GM18873 (cell line): ENCODE results near the gene WDTC1.

Source experiments
- ATAC-seq: cut with Tn5 transposase; IDR thresholded peaks from one replicate; pipeline ENCODE4 v1.9.1; 2021; ENCODE audit warnings: mild to moderate bottlenecking, moderate library complexity, moderate number of reproducible peaks; ENCODE audit not compliant: unreplicated experiment, low FRiP score

Gene WDTC1

DNA sequence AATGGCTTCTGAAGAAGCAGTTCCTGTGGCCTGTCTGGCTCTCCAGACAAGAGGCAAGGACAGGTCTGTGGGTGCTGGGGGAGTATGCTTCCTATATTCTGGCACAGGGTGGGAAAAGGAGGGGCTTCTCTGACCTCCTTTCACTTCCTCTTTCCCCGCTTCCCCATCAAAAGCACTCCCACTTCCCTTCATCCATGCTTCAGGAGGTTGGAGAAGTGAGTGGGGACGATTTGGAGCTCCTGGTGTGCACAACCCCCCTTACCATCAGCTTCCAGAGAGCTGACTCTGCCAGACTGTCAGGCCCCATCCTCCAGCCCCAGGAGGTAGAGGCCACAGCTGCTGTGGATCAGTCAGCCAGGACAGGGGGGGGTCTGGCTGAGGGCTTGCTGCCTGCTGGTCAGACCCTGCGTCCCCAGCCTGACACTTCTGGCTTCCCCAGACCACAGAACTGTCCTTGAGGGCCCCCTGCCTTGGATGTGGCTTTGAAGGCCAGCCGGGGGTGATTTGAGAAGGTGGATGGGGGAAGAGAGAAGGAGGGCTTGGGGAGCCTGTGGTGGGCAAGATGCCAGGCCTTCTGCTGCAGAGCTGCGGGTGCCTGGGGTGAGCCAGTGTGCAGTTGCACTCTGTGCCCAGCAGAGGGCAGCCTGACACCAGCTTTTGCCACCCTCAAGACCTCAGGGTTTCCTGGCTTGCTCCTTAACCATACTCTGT, 66.1 kb downstream of the WDTC1 start:
- ATAC-seq, result no peak

GRCh38 chr1:27301052-27301422, 66.6 kb downstream of the WDTC1 start:
- ATAC-seq, result no peak

DNA sequence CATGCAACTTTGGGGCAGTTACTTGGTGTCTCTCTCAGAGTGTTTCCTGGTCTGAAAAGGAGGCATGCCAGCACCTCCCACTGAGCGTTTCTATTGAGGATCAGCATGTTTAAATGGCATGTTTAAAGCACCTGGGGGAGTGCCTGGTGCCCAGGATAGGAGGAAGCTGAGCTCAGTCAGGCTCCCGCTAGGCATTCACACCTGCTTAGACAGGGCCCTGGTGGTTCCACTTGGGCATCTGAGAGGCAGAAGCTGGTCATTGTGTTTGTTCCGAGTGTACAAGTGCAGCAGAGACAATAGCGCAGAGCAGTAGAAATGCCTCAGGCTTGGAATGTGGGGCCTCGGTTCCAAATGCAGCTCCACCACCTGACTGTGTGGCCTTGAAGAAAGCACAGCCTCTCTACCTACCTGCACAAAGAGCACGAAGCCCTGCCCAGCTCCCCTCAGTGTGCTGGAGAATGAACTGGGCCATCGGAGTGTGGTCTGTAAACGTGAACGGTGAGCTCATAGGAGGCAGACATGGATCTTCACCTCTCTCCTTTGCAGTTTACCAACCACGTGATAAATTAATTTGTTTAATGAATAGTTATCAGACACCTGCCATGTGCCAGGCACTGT, 67.3 kb downstream of the WDTC1 start:
- ATAC-seq, result no peak

GRCh38 chr1:27302612-27303011, 68.2 kb downstream of the WDTC1 start:
- ATAC-seq, result no peak

DNA sequence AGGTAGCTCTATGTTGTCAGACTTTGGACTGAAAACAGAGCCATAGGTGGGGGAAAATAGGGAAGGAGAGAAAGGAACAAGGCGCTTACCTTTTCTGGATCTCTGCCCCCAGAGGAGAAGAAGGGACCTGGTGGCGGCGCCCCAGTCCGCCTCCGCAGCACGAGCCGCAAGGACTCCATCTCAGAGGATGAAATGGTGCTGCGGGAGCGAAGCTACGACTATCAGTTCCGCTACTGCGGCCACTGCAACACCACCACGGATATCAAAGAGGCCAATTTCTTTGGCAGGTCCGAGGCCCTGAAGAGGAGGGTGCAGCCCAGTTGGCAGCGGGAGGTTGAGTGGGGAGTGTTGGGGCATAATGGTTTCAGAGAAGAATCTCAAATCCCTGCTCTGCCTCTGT, 69.1 kb downstream of the WDTC1 start:
- no peak for ATAC-seq

- no peak for ATAC-seq
Measured at GRCh38 chr1:27306071-27306470, 71.6 kb downstream of the WDTC1 start.

- ATAC-seq, result no peak
Measured at GRCh38 chr1:27306892-27307761, 72.7 kb downstream of the WDTC1 start.

GRCh38 chr1:27307874-27308598, 73.6 kb downstream of the WDTC1 start:
- ATAC-seq, result no peak

- no peak for ATAC-seq
Measured at GRCh38 chr1:27314169-27314568, 79.7 kb downstream of the WDTC1 start.

GRCh38 chr1:27314737-27315136, 80.3 kb downstream of the WDTC1 start:
- no peak for ATAC-seq

DNA sequence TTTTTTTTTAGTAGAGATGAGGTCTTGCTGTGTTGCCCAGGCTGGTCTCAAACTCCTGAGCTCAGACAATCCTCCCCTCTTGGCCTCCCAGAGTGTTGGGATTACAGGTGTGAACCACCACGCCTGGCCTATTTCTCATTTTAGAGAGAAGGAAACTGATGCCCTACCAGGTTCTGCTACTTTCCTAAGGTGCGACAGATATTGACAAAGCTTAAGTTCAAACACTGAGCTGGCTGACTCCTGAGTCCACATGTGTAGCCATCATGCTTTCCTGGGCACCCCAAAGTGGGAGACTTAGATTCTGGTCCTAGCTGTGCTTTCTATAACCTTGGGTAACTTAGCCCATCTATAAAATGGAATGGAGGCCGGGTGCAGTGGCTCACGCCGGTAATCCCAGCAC, 82.4 kb downstream of the WDTC1 start:
- ATAC-seq, result no peak

GRCh38 chr1:27318136-27318535, 83.7 kb downstream of the WDTC1 start:
- ATAC-seq, result no peak

GRCh38 chr1:27318596-27318995, 84.2 kb downstream of the WDTC1 start:
- no peak for ATAC-seq

DNA sequence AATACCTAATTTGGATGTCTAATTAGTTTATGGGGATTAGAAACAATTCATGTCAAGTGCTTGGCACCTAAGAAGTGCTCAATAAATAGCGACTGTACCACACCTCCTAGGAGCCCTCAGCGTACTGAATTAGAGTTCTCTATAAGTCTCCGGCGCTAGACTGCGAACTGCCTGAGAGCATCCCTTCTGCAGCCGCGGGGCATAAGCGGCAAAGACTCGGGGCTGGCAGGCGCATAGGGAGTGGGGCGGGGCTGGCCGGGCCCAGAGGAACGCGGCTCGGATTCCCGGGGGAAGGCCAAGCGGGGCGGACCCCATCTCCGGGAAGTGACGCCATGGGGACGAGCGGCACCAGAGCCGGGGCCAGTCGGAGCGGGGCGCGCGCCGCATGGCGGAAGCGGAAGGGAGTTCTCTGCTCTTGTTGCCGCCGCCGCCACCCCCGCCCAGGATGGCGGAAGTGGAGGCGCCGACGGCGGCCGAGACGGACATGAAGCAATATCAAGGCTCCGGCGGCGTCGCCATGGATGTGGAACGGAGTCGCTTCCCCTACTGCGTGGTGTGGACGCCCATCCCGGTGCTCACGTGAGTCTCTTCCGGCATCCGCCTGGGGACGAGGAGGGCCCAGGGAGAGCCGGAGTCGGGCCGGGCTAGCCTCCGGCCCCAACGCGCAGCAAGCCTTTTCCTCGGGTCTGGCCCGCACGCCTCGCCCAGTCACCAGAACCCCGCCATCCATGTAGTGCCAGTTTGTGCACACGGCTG, 87.6 kb downstream of the WDTC1 start, which contains the start of gene TMEM222:
Gene TMEM222 (plus strand): TSS at position 351 of the 756 bp plus-strand sequence. CDS start 35 bp downstream, at position 386.
- ATAC-seq, result peak; percentile 84

- no peak for ATAC-seq
Measured at GRCh38 chr1:27322569-27323240, 88.3 kb downstream of the WDTC1 start.

- no peak for ATAC-seq
Measured at GRCh38 chr1:27325286-27325685, 90.9 kb downstream of the WDTC1 start.

DNA sequence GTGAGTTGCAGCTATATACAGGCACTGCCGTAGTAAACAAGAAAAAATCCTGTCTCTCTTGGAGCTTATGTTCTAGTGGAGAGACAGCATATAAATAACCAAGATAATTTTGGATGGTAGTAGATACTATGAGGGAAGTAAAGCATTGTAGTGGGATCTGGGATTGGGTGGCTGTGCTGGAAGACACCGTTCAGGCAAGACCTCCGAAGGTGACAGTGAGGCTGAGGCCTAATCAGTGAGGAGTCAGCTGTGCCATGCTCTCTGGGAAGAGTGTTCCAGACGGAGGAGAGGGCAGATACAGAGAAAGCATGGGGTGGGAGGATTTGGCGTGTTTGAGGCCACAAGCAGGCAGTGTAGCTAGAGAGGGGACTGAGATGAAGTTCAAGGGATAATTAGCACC, 93.5 kb downstream of the WDTC1 start:
- ATAC-seq, result no peak

DNA sequence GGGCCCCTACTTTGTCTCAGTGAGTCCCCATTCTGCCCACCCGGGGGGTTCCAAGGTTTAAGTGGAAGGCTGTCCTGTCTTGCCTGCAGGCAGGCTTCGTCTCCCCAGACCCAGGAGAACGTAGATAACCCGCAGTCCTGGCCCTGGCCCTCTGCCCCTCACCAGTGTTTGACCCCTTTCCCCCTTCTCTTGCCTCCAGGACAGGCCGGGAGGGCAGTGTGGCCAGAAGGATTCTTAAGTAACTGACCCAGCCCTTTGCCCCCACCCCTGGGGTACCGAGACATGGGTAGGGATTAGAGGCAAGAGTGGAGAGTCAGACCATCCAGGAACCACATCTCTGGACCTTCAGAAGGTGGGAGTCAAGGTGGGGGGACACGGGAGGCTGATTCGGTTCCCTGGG, 96.4 kb downstream of the WDTC1 start:
- ATAC-seq, result no peak

DNA sequence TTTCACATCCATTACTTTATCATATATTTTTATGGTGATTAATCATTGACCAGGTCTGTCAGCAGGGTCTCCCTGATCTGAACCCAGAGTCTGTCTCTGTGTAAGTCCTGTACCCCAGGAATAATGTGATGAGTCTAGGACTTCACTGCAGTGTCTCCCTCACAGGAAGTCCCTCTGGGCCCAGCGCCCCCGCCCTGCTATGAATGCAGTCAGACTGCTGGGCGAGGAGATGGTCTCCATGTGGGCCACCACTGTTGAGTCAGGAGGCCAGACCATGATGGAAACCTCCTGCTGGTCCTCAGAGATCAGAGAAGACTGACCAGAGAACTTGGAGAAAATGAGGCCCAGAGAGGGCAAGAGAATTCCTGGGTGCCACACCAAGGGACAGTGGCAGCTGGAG, 97.0 kb downstream of the WDTC1 start:
- no peak for ATAC-seq
